GM23248 (cell line): ENCODE measurements around the gene SSTR5. TPM values are rescaled to one million over a fixed set of nuclear protein-coding genes. Genes with fewer than 3 reads are reported as not detected.

Experiments used
- DNase-seq: peaks from one replicate; pipeline ENCODE4 v3.0.0-alpha.2; 2015
- H2AFZ ChIP-seq: fragments of 200-600 bp; sonication (generic); 2 replicates; pipeline ENCODE4 v1.6.1; 2016; ENCODE audit warnings: antibody characterized with exemption
- H3F3A ChIP-seq: fragments of 200-600 bp; sonication (generic); 2 replicates; pipeline ENCODE4 v1.6.1; 2016; ENCODE audit warnings: mild to moderate bottlenecking, antibody characterized with exemption, mixed run types; ENCODE audit not compliant: insufficient read depth
- H3K27ac ChIP-seq: fragments of 200-600 bp; sonication (generic); 2 replicates; pipeline ENCODE4 v1.5.1; 2016; ENCODE audit warnings: mild to moderate bottlenecking
- H3K27me3 ChIP-seq: fragments of 200-600 bp; sonication (generic); replicated peaks from 2 replicates; pipeline ENCODE4 v1.6.1; 2016; ENCODE audit warnings: mild to moderate bottlenecking; ENCODE audit not compliant: insufficient read depth
- H3K36me3 ChIP-seq: fragments of 200-600 bp; sonication (generic); 2 replicates; pipeline ENCODE4 v1.6.1; 2016; ENCODE audit warnings: low read depth, mild to moderate bottlenecking
- H3K4me1 ChIP-seq: fragments of 200-600 bp; sonication (generic); 2 replicates; pipeline ENCODE4 v1.6.1; 2016; ENCODE audit warnings: mild to moderate bottlenecking; ENCODE audit not compliant: insufficient read depth
- H3K4me2 ChIP-seq: fragments of 200-600 bp; sonication (generic); one replicate; pipeline ENCODE4 v1.6.1; 2016; ENCODE audit warnings: mild to moderate bottlenecking; ENCODE audit not compliant: unreplicated experiment
- H3K4me3 ChIP-seq: fragments of 200-600 bp; sonication (generic); 2 replicates; pipeline ENCODE4 v1.5.1; 2016; ENCODE audit warnings: mild to moderate bottlenecking
- H3K79me2 ChIP-seq: fragments of 200-600 bp; sonication (generic); 2 replicates; pipeline ENCODE4 v1.6.1; 2016; ENCODE audit warnings: mild to moderate bottlenecking; ENCODE audit not compliant: insufficient read depth
- H3K9ac ChIP-seq: fragments of 200-600 bp; sonication (generic); 2 replicates; pipeline ENCODE4 v1.6.1; 2016; ENCODE audit warnings: mild to moderate bottlenecking
- H3K9me2 ChIP-seq: fragments of 200-600 bp; sonication (generic); 2 replicates; pipeline ENCODE4 v1.6.1; 2016; ENCODE audit warnings: mixed run types, mild to moderate bottlenecking, moderate library complexity; ENCODE audit not compliant: insufficient read depth
- H3K9me3 ChIP-seq: fragments of 200-600 bp; sonication (generic); one replicate; pipeline ENCODE4 v1.6.1; 2017; ENCODE audit warnings: low read depth
- H4K20me1 ChIP-seq: fragments of 200-600 bp; sonication (generic); 2 replicates; pipeline ENCODE4 v1.6.0; 2016; ENCODE audit not compliant: insufficient read depth
- EZH2 ChIP-seq: fragments of 200-600 bp; sonication (generic); IDR thresholded peaks from 2 replicates; pipeline ENCODE4 v1.6.1; 2018; ENCODE audit warnings: antibody characterized with exemption, mild to moderate bottlenecking; ENCODE audit not compliant: insufficient read depth, poor library complexity, severe bottlenecking
- EZH2phosphoT487 ChIP-seq: fragments of 200-600 bp; sonication (generic); IDR thresholded peaks from 2 replicates; pipeline ENCODE4 v1.6.1; 2018; ENCODE audit warnings: antibody characterized with exemption, moderate library complexity, mild to moderate bottlenecking, low read depth; ENCODE audit not compliant: insufficient read depth
- WGBS, 2 experiments: methylation state at CpG; one replicate each; pipeline ENCODE4 v1.1.6; 2015 to 2017; ENCODE audit warnings: low lambda C conversion rate in 2 of 2, low coverage in 1 of 2; ENCODE audit errors: missing lambda C conversion rate in 2 of 2; 5-methylcytosine and 5-hydroxymethylcytosine counted together
- in situ Hi-C: fragments of 300-500 bp; cut with MboI; formaldehyde crosslinking; loops from 2 replicates; pipeline ENCODE4 v1.15.0; 2020
- polyA plus RNA-seq: library from polyadenylated mRNA; unstranded; fragments of >200 nt; fragmentation: Nextera tagmentation; extraction: Ambion mirVana; gene quantifications from 2 replicates; pipeline ENCODE4 v1.2.1, GENCODE V29; 2016
- total RNA-seq: library from RNA; depleted of rRNA; stranded (reverse); fragments of >200 nt; shearing (Covaris generic); gene quantifications from 2 replicates; pipeline ENCODE4 v1.2.3, GENCODE V29; 2014

Gene SSTR5
- total and polyA plus RNA-seq, 2 experiments from 2014 or later, result not detected

- no peaks in the 10 kb centered on the region for H3K36me3 ChIP-seq
- no peaks in the 10 kb centered on the region for H4K20me1 ChIP-seq
- peaks cover 26% of the 10 kb centered on the region for H3K27me3 ChIP-seq
- no peaks in the 10 kb centered on the region for H3K9me2 ChIP-seq
- H3K4me1 ChIP-seq, result no peaks in the 10 kb centered on the region
- no peaks in the 10 kb centered on the region for H3F3A ChIP-seq
- H3K4me2 ChIP-seq, result no peak overlapping the region
- H3K9me3 ChIP-seq, result no peaks in the 10 kb centered on the region
- H2AFZ ChIP-seq, result no peak overlapping the region
- H3K27ac ChIP-seq, result no peak overlapping the region
- WGBS, 2 experiments, result 73 to 77% methylated on average over 27 of the region's 27 CpGs
- no peak overlapping the region for H3K9ac ChIP-seq
- H3K79me2 ChIP-seq, result no peaks in the 10 kb centered on the region
- TF ChIP-seq EZH2phosphoT487, result no peak
- no peak for TF ChIP-seq EZH2
- in situ Hi-C loops, result no loop called here
- DNase-seq, result no peak
- H3K4me3 ChIP-seq, result no peak overlapping the region
These were observed 45.6 kb upstream of the SSTR5 start for GRCh38 chr16:1026784-1027500.

DNA sequence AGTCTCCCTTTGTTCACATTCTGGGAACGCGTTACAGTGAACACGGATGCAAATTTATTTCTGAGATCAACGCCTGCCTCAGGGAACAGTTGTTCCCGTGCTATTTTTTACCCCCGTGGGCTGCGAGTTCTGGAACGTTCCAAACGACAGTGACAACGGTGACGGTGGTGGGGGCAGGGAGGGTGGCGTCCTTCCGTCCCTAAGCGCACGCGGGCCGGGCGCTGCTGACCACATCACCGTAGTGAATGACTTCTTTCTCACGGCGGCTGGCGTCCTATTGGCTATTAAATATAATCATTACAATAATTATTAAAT lies 45.1 kb upstream of the SSTR5 start:
- H3K4me1 ChIP-seq, result no peaks in the 10 kb centered on the region
- no peaks in the 10 kb centered on the region for H3K79me2 ChIP-seq
- H3K27ac ChIP-seq, result no peak overlapping the region
- no peak overlapping the region for H3K9ac ChIP-seq
- in situ Hi-C loops, result no loop called here
- no peak for DNase-seq
- no peaks in the 10 kb centered on the region for H3K9me2 ChIP-seq
- no peaks in the 10 kb centered on the region for H3K9me3 ChIP-seq
- no peak overlapping the region for H2AFZ ChIP-seq
- H3K36me3 ChIP-seq, result no peaks in the 10 kb centered on the region
- H3F3A ChIP-seq, result no peaks in the 10 kb centered on the region
- no peak overlapping the region for H3K4me3 ChIP-seq
- TF ChIP-seq EZH2 (no peak), EZH2phosphoT487 (no peak)
- peaks cover 26% of the 10 kb centered on the region for H3K27me3 ChIP-seq
- WGBS, 2 experiments, result 71 to 72% methylated on average over 22 of the region's 22 CpGs
- H4K20me1 ChIP-seq, result no peaks in the 10 kb centered on the region
- H3K4me2 ChIP-seq, result no peak overlapping the region

DNA sequence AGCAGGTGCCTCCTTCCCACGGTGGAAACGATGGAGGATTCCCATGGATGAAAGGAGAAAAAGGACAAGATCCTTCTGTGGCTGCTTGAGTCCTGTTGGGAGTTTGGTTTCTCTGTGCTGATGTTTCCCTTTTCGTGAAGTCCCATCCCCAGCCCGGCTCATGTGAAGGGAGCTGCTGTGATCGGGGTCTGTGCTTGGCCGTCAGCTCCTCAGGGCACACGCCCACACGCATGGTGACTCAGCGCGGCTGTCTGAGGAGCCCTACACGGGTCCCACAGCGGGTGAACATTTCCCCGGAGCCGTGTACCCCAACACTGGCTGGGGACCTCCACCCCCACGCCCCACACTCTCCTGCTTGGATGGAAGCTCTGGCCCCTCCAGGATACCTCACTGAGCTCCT lies 44.5 kb upstream of the SSTR5 start:
- no peak overlapping the region for H3K9ac ChIP-seq
- no peaks in the 10 kb centered on the region for H3K36me3 ChIP-seq
- H3K27ac ChIP-seq, result no peak overlapping the region
- H2AFZ ChIP-seq, result no peak overlapping the region
- DNase-seq, result peak; percentile 53
- H3K4me3 ChIP-seq, result no peak overlapping the region
- peaks cover 26% of the 10 kb centered on the region for H3K27me3 ChIP-seq
- no peaks in the 10 kb centered on the region for H3K9me3 ChIP-seq
- no peaks in the 10 kb centered on the region for H3F3A ChIP-seq
- H4K20me1 ChIP-seq, result no peaks in the 10 kb centered on the region
- no peaks in the 10 kb centered on the region for H3K9me2 ChIP-seq
- no peaks in the 10 kb centered on the region for H3K79me2 ChIP-seq
- 5 to 14% methylated on average over 11 to 15 of the region's 15 CpGs for WGBS, 2 experiments
- in situ Hi-C loops, result no loop called here
- no peaks in the 10 kb centered on the region for H3K4me1 ChIP-seq
- TF ChIP-seq EZH2phosphoT487 (no peak), EZH2 (no peak)
- no peak overlapping the region for H3K4me2 ChIP-seq

DNA sequence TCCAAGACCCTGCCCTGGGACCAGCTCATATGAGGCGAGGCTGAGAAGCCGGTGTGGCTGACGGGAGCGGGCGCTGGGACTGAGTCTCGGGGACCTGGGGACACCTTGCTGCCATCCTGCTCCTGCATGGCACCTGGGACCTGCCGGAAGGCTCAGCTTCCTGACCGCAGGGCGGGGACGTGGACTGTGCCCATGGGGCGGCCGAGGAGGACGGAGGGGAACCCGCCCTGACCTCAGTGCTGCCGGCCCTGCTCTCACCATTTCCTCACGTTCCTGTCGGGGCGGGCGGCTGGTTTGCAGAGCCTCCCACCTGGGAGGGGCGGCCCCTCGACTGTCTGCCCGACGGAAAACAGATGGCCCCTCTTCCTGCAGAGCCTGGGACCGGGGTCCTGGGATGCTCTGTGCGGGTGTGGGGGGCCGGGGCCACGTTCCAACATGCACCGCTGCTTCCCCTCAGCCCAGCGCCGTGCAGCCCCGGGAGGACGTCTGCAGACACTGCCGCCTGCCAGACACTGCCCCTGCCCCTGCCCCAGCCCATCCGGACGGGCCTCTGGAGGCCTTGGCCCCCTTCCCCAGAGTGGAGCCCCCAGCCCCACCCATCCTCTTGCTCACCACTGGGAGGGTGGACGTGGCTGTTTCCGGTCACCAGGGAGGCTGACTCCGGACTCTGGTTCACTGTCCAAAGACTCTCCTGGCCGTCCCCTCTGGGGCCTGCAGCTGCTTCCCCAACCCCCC lies 43.9 kb upstream of the SSTR5 start:
- Histone ChIP-seq H3K4me2 (no peak overlapping the region), H3K36me3 (no peaks in the 10 kb centered on the region), H3K27me3 (peaks cover 26% of the 10 kb centered on the region), H3K9me2 (no peaks in the 10 kb centered on the region), H3K4me1 (no peaks in the 10 kb centered on the region), H4K20me1 (no peaks in the 10 kb centered on the region), H3K4me3 (no peak overlapping the region), H2AFZ (no peak overlapping the region), H3K79me2 (no peaks in the 10 kb centered on the region), H3F3A (no peaks in the 10 kb centered on the region), H3K9me3 (no peaks in the 10 kb centered on the region), H3K27ac (no peak overlapping the region), H3K9ac (no peak overlapping the region)
- TF ChIP-seq EZH2phosphoT487 (no peak), EZH2 (no peak)
- no peak for DNase-seq
- 9 to 16% methylated on average over 24 to 37 of the region's 39 CpGs for WGBS, 2 experiments
- in situ Hi-C loops, result no loop called here
